Measurements from ENCODE around the gene FAM13A. TPM values are rescaled to one million over a fixed set of nuclear protein-coding genes. Genes with fewer than 3 reads are reported as not detected.

Gene FAM13A
- total RNA-seq, 1 experiment from 2014 or later = 26.7 TPM

DNA sequence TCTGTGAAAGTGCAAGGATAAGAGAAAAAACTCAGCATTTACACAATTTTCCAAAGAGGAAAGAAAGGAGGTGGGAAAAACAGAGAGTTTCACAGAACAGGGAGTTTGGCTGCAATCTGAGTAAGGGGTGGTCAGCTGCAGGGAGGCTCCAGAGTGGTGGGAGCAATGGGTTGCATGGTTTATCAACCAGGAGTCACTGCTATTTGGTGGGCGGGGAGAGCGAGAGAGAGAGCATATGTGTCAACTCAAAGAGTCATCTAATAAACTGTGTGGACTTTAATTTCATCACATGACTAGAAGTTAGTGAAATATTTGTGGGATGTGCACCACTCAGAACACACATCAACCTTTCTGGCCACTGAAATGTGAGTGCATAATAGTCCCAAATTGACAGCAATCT lies 94.6 kb downstream of the FAM13A start:
- no peak overlapping the region for H2AFZ ChIP-seq
- H3K36me3 ChIP-seq (ENCODE audit: low read depth) = no peaks in the 10 kb centered on the region
- no peaks in the 10 kb centered on the region for H3K9me2 ChIP-seq (ENCODE audit: insufficient read depth)
- peaks cover 15% of the 10 kb centered on the region for H3F3A ChIP-seq (ENCODE audit: insufficient read depth, low read depth)
- H3K4me1 ChIP-seq (replicated peaks; ENCODE audit: insufficient read depth) = peaks cover 36% of the 10 kb centered on the region
- no peak overlapping the region for H3K27ac ChIP-seq
- H3K4me2 ChIP-seq = no peak overlapping the region
- intact Hi-C loops (cut with micrococcal nuclease; ENCODE audit: unreplicated experiment) = no loop called here
- no TSS peak for BruUV-seq (replicated peaks)
- no peaks in the 10 kb centered on the region for H3K27me3 ChIP-seq (ENCODE audit: insufficient read depth, low read depth)
- H3K9me3 ChIP-seq (ENCODE audit: insufficient read depth, low read depth) = no peaks in the 10 kb centered on the region
- ChIA-PET POLR2A (ENCODE audit: unreplicated experiment) (no interaction called here), CTCF (no interaction called here)
- no peak overlapping the region for H3K4me3 ChIP-seq
- H4K20me1 ChIP-seq (ENCODE audit: insufficient read depth) = no peaks in the 10 kb centered on the region
- no peaks in the 10 kb centered on the region for H3K79me2 ChIP-seq (ENCODE audit: low read depth)
- no peak for DNase-seq
- no peak for TF ChIP-seq EZH2 (IDR thresholded peaks at IDR 0.05; ENCODE audit: low read depth)
- TF ChIP-seq, protein P1, sequence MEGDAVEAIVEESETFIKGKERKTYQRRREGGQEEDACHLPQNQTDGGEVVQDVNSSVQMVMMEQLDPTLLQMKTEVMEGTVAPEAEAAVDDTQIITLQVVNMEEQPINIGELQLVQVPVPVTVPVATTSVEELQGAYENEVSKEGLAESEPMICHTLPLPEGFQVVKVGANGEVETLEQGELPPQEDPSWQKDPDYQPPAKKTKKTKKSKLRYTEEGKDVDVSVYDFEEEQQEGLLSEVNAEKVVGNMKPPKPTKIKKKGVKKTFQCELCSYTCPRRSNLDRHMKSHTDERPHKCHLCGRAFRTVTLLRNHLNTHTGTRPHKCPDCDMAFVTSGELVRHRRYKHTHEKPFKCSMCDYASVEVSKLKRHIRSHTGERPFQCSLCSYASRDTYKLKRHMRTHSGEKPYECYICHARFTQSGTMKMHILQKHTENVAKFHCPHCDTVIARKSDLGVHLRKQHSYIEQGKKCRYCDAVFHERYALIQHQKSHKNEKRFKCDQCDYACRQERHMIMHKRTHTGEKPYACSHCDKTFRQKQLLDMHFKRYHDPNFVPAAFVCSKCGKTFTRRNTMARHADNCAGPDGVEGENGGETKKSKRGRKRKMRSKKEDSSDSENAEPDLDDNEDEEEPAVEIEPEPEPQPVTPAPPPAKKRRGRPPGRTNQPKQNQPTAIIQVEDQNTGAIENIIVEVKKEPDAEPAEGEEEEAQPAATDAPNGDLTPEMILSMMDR (conservative IDR thresholded peaks at IDR 0.05) = no peak

DNA sequence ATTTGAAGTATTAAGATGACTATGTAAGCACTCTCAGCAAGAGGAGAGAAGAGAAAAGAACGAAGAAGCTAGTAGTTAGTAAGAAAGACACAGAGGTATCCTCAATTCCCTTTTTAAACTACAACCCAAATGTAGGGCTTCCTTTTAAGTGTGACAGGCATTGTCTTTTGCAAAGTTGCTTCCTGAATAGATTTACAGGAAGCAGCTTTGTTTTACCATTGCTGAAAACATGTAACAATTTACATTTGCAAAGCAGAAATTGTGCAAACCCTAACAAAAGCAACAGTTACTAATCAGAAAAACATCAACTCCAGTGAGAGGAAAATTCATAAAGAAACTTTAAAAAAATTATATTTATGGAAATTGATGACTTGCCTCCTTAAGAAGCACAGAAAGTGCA lies 96.4 kb downstream of the FAM13A start:
- H3K4me1 ChIP-seq (replicated peaks; ENCODE audit: insufficient read depth) = peaks cover 23% of the 10 kb centered on the region
- H3K79me2 ChIP-seq (ENCODE audit: low read depth) = no peaks in the 10 kb centered on the region
- H2AFZ ChIP-seq = no peak overlapping the region
- POLR2A ChIA-PET (ENCODE audit: unreplicated experiment) = no interaction called here
- H3F3A ChIP-seq (ENCODE audit: insufficient read depth, low read depth) = peaks cover 13% of the 10 kb centered on the region
- H3K27ac ChIP-seq = no peak overlapping the region
- TF ChIP-seq EZH2 (IDR thresholded peaks at IDR 0.05; ENCODE audit: low read depth) = no peak
- intact Hi-C loops (cut with micrococcal nuclease; ENCODE audit: unreplicated experiment) = no loop called here
- no peaks in the 10 kb centered on the region for H3K9me2 ChIP-seq (ENCODE audit: insufficient read depth)
- H4K20me1 ChIP-seq (ENCODE audit: insufficient read depth) = no peaks in the 10 kb centered on the region
- H3K27me3 ChIP-seq (ENCODE audit: insufficient read depth, low read depth) = no peaks in the 10 kb centered on the region
- CTCF ChIA-PET = no interaction called here
- no peak for DNase-seq
- BruUV-seq (replicated peaks) = no TSS peak
- no peak overlapping the region for H3K4me2 ChIP-seq
- no peak overlapping the region for H3K4me3 ChIP-seq
- no peaks in the 10 kb centered on the region for H3K9me3 ChIP-seq (ENCODE audit: insufficient read depth, low read depth)
- H3K36me3 ChIP-seq (ENCODE audit: low read depth) = no peaks in the 10 kb centered on the region

DNA sequence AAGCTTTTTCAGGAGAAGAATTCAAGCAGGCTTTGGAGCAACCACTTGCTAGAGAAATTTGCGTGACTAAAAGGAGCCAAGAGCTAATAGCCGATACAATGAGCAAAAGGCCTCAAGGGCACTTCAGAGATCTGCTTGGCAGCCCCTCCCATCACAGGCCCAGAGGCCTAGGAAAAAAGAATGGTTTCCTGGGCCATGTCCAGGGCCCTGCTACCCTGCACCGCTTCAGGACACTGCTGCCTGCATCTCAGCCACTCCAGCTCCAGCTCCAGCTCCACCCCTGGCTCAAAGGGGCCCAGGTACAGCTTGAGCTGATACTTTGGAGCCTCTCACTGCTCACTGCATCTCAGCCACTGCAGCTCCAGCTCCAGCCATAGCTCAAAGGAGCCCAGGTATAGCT lies 98.9 kb downstream of the FAM13A start:
- H3K79me2 ChIP-seq (ENCODE audit: low read depth) = no peaks in the 10 kb centered on the region
- H3K27ac ChIP-seq = no peak overlapping the region
- no peak overlapping the region for H3K4me2 ChIP-seq
- H3F3A ChIP-seq (ENCODE audit: insufficient read depth, low read depth) = peaks cover 1% of the 10 kb centered on the region; the same call in 1 of the 2 replicates
- H3K9me3 ChIP-seq (ENCODE audit: insufficient read depth, low read depth) = no peaks in the 10 kb centered on the region
- no peaks in the 10 kb centered on the region for H3K27me3 ChIP-seq (ENCODE audit: insufficient read depth, low read depth)
- intact Hi-C loops (cut with micrococcal nuclease; ENCODE audit: unreplicated experiment) = no loop called here
- no peaks in the 10 kb centered on the region for H3K9me2 ChIP-seq (ENCODE audit: insufficient read depth)
- ChIA-PET CTCF (interaction anchor here (0.5 kb wide), 1 partner anchor 421 kb away, joined by 3 read pairs; no protein-coding TSS in a partner anchor), POLR2A (ENCODE audit: unreplicated experiment) (no interaction called here)
- H3K4me1 ChIP-seq (replicated peaks; ENCODE audit: insufficient read depth) = peaks cover 2% of the 10 kb centered on the region; the same call in 1 of the 2 replicates
- no peaks in the 10 kb centered on the region for H4K20me1 ChIP-seq (ENCODE audit: insufficient read depth)
- H3K4me3 ChIP-seq = no peak overlapping the region
- no TSS peak for BruUV-seq (replicated peaks)
- DNase-seq = no peak
- TF ChIP-seq, protein P1 (conservative IDR thresholded peaks at IDR 0.05) = no peak
- TF ChIP-seq EZH2 (IDR thresholded peaks at IDR 0.05; ENCODE audit: low read depth) = no peak
- H3K36me3 ChIP-seq (ENCODE audit: low read depth) = no peaks in the 10 kb centered on the region
- H2AFZ ChIP-seq = no peak overlapping the region

DNA sequence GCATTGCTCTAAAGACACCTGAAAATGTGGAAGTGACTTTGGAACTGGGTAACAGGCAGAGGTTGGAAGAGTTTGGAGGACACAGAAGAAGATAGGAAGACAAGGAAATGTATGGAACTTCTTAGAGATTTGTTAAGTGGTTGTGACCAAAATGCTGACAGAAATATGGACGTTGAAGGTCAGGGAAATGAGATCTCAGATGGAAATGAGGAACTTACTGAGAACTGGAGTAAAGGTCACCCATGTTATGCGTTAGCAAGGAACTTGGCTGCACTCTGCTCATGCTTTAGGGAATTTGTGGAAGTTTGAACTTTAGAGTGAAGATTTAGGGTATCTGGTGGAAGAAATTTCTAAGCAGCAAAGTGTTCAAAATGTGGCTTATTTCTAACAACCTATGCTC lies 99.4 kb downstream of the FAM13A start:
- Histone ChIP-seq H3K79me2 (ENCODE audit: low read depth) (no peaks in the 10 kb centered on the region), H3K4me1 (replicated peaks; ENCODE audit: insufficient read depth) (no peaks in the 10 kb centered on the region), H4K20me1 (ENCODE audit: insufficient read depth) (no peaks in the 10 kb centered on the region), H3F3A (ENCODE audit: insufficient read depth, low read depth) (no peaks in the 10 kb centered on the region), H3K27me3 (ENCODE audit: insufficient read depth, low read depth) (no peaks in the 10 kb centered on the region), H3K36me3 (ENCODE audit: low read depth) (no peaks in the 10 kb centered on the region), H3K4me3 (no peak overlapping the region), H3K9me2 (ENCODE audit: insufficient read depth) (no peaks in the 10 kb centered on the region), H3K9me3 (ENCODE audit: insufficient read depth, low read depth) (no peaks in the 10 kb centered on the region), H3K4me2 (no peak overlapping the region), H3K27ac (no peak overlapping the region), H2AFZ (no peak overlapping the region)
- TF ChIP-seq EZH2 (IDR thresholded peaks at IDR 0.05; ENCODE audit: low read depth) = no peak
- TF ChIP-seq, protein P1 (conservative IDR thresholded peaks at IDR 0.05) = no peak
- BruUV-seq (replicated peaks) = no TSS peak
- ChIA-PET CTCF (no interaction called here), POLR2A (ENCODE audit: unreplicated experiment) (no interaction called here)
- no peak for DNase-seq
- intact Hi-C loops (cut with micrococcal nuclease; ENCODE audit: unreplicated experiment) = no loop called here

Data from PC-9 (cell line).